Activated T-cell treated with anti-CD3 and anti-CD28 coated beads for 4 hours (primary cell): ENCODE measurements around the gene EHBP1.

Experiments
- DNase-seq: peaks from one replicate; pipeline ENCODE4 v3.0.0-alpha.2; 2020

Gene EHBP1

DNA sequence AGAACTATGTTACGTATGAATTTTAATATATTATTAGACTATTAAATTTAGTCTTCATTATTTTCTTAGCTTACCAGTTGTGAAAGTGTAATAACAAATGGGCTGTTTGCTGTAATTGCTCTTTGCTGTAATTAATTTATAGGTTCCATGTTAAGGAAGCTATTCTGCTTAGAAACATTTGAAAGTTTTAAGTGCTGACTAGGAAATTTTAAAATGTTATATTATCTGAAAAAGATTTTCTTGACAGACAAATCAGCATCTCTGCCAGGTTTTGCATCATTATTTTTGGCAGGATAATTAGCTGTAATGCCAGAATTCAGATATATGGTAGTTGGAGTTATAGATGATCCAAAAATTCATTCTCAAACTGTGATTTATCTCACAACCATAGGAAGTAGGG lies 387.3 kb downstream of the EHBP1 start:
- DNase-seq = no peak

DNA sequence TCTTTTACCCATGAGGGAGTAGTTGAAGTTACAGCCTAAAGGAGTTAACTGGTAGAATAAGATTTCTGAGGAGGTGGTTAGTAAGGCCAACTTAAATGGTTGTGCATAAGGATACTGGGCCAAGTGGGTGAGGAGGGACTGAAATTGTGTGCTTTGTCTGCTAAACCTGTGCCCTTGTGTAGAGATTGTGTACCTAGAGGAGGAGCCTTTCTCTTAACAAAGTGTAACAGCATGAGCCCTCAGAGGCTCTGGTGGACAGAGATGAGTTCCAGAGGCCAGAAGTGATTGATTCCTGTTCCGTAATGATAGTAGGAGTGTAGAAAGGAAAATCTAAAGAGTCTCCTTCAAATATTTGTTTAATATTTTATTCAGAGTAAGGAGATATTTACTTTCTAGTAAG lies 388.0 kb downstream of the EHBP1 start:
- no peak for DNase-seq
